Measurements from ENCODE around the gene DPM3. TPM values are rescaled to one million over a fixed set of nuclear protein-coding genes. Genes with fewer than 3 reads are reported as not detected.

Gene DPM3
- total RNA-seq, 4 donors from 2014 or later, result 7.2 to 130 (median 62.6) TPM

- Histone ChIP-seq H3K27ac (peak within 1 kb of the TSS; percentile 92 to 95 (median 93)), H3K4me1 (peaks cover 15 to 31% (median 25%) of the 10 kb centered on the region in 4 donors), H3K27me3 (peaks cover 6% of the 10 kb centered on the region), H3K36me3 (no peaks in the 10 kb centered on the region), H3K4me3 (peak within 1 kb of the TSS; percentile 52 to 91 (median 76)), H3K9me3 (no peaks in the 10 kb centered on the region)
- WGBS, 2 donors (ENCODE audit: low coverage in 1 of 2), result 2 to 5% methylated on average over 12 to 38 of the region's 38 CpGs
- in situ Hi-C loops (cut with MboI; ENCODE audit: low pct_ligation_motif_present in 1 of 4, low pct_unique_long_range_greater_than_20kb in 1 of 4, low sequenced_read_pairs in 3 of 4) (loop anchor here in 1 of 4 donors (25.0 kb wide), 1 partner anchor 261 kb away; no protein-coding TSS in a partner anchor), intact Hi-C loops (cut with DNase I; ENCODE audit: low total_unique reads) (no loop called here)
- TF ChIP-seq POLR2AphosphoS5 (IDR thresholded peaks at IDR 0.05) (no peak), EP300 (IDR thresholded peaks at IDR 0.05; ENCODE audit: low read depth) (no peak), POLR2A (IDR thresholded peaks at IDR 0.05) (no peak), CTCF (IDR thresholded peaks at IDR 0.05) (peak in 2 of 5 experiments; percentile 6 to 12)
- DNase-seq, result peak; percentile 42
Measured at GRCh38 chr1:155173478-155174323, 33.4 kb upstream of the DPM3 start, which contains the start of gene TRIM46. Gene TRIM46 (plus strand): TSS chr1:155173849. CDS start chr1:155173967, 118 bp downstream.

DNA sequence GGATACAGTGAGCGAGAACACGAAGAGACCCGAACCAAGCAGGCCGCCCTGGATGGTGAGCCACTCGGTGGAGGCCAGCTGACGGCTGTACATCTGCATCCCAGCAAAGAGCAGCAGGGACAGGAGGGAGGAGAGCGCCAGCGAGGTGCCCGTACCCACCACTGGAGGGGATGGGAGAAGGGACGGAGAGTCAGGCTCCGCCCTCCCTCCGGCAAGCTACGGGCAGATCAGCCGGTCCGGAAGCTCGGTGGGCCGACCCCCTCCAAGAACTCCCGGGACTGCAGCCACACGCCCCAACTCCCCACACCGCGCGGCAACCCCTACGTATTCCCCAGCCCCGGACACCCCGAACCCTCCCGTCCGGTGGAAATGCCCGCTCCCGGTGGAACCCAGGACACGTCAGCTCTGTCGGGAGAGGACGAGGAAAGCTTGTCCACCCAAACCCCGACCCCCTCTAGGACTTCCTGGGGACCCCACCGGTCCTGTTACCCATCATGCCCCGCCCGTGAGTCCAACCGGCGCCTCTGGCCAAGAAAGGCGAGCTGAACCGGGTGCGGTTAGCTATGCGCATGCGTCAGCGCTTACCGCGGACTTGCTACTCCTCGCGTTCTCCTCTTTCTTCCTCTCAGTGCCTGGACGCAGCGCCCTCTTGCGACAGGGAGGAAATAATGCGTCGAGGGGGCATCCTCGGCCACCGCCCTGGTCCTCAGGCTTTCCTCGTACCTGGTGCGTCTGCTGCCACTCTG is 32.6 kb upstream of the DPM3 start, which contains the start of gene KRTCAP2:
Gene KRTCAP2, minus strand, starts transcription at position 573 of the 746 bp plus-strand sequence. Its CDS starts 80 bp downstream, at position 493.
- Histone ChIP-seq H3K27me3 (peaks cover 6% of the 10 kb centered on the region), H3K9me3 (no peaks in the 10 kb centered on the region), H3K36me3 (no peaks in the 10 kb centered on the region), H3K27ac (peak within 1 kb of the TSS; percentile 92 to 95 (median 93)), H3K4me1 (peaks cover 15 to 32% (median 26%) of the 10 kb centered on the region in 4 donors), H3K4me3 (peak within 1 kb of the TSS; percentile 52 to 91 (median 76))
- in situ Hi-C loops (cut with MboI; ENCODE audit: low pct_ligation_motif_present in 1 of 4, low pct_unique_long_range_greater_than_20kb in 1 of 4, low sequenced_read_pairs in 3 of 4) (loop anchor here in 1 of 4 donors (25.0 kb wide), 1 partner anchor 261 kb away; no protein-coding TSS in a partner anchor), intact Hi-C loops (cut with DNase I; ENCODE audit: low total_unique reads) (no loop called here)
- TF ChIP-seq POLR2AphosphoS5 (IDR thresholded peaks at IDR 0.05) (peak; percentile 78 to 90 (median 82)), POLR2A (IDR thresholded peaks at IDR 0.05) (peak; percentile 80), CTCF (IDR thresholded peaks at IDR 0.05) (peak; percentile 93 to 97 (median 95)), EP300 (IDR thresholded peaks at IDR 0.05; ENCODE audit: low read depth) (no peak)
- WGBS, 2 donors (ENCODE audit: low coverage in 1 of 2), result 1% methylated on average over 47 of the region's 57 CpGs; no CpG with 5 or more reads in 1 of the 2 donors
- peak; percentile 96 for DNase-seq

DNA sequence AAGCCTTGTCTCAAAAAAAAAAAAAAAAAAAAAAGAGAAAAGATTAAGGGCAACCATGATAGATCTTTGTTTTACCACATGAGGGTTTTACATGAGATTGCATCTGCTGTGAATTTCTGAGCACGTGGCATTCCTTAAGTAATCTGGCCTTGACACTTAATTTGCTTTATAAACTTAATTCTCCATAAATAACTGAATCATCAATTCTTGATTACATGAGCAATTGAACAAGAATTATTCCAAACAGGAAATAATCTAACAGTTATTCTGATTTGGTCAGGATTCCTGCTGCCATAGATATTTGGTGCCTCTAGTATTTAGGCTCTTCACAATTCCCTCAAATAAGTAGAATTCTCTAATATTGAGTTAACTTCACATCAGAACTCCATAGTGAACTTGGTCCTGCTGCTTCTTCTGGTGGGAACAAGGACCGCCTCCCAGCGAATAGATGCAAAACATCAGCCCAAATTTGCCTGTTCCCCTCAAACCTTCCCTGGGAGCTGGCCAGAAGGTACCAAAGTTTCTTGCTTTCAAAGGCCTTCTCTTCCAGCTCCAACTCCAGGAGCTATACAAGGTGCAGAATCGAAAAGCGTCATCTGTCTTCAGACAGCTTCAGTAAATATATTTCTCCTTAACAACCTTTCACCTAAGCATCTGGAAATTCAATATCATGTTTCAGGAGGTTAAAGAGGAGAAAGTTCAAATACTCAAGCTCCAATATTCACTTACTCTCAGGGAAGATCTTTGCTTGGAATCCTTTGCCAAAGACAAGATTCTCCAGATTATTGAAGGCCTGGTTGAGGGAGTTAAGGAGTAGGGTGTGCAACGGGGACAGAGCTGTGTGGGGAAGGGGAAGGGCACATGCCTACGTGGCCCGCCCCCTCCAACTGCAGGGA is 31.8 kb upstream of the DPM3 start:
- WGBS, 2 donors (ENCODE audit: low coverage in 1 of 2), result 42 to 53% methylated on average over 4 to 8 of the region's 8 CpGs
- in situ Hi-C loops (cut with MboI; ENCODE audit: low pct_ligation_motif_present in 1 of 4, low pct_unique_long_range_greater_than_20kb in 1 of 4, low sequenced_read_pairs in 3 of 4), result loop anchor here in 1 of 4 donors (25.0 kb wide), 1 partner anchor 260 kb away; no protein-coding TSS in a partner anchor
- intact Hi-C loops (cut with DNase I; ENCODE audit: low total_unique reads), result no loop called here

More for the DNA sequence above, 31.8 kb upstream of the DPM3 start:
- Histone ChIP-seq H3K4me3 (peak overlapping the region; percentile 52 to 91 (median 76)), H3K36me3 (no peaks in the 10 kb centered on the region), H3K27me3 (peaks cover 6% of the 10 kb centered on the region), H3K4me1 (peaks cover 22 to 38% (median 34%) of the 10 kb centered on the region in 4 donors), H3K9me3 (no peaks in the 10 kb centered on the region), H3K27ac (peak overlapping the region; percentile 92 to 95 (median 93))
- no peak for TF ChIP-seq CTCF (IDR thresholded peaks at IDR 0.05)
- TF ChIP-seq POLR2AphosphoS5 (IDR thresholded peaks at IDR 0.05), result no peak
- no peak for TF ChIP-seq EP300 (IDR thresholded peaks at IDR 0.05; ENCODE audit: low read depth)
- no peak for TF ChIP-seq POLR2A (IDR thresholded peaks at IDR 0.05)
- no peak for DNase-seq
